ENCODE results near the gene ZNF385B.

GRCh38 chr2:179745635-179746256 lies 115.7 kb downstream of the ZNF385B start:
- TF ChIP-seq SREBF2 (IDR thresholded peaks at IDR 0.05; ENCODE audit: low read length) (no peak), JUNB (IDR thresholded peaks at IDR 0.05) (no peak), JUND (IDR thresholded peaks at IDR 0.05; ENCODE audit: low read depth, low read length) (no peak), EP300 (IDR thresholded peaks at IDR 0.05; ENCODE audit: borderline replicate concordance in 1 of 2, control insufficient read depth in 1 of 2, low read depth in 2 of 2, low read length in 2 of 2) (no peak)
